LNCAP (cell line): ENCODE results near the gene MAP3K20.

Experiments used
- TF ChIP-seq, protein P1 (sequence below): fragments of 450-650 bp; IDR thresholded peaks from 2 replicates; pipeline ENCODE4 v1.5.1; 2017; ENCODE audit warnings: mild to moderate bottlenecking

Gene MAP3K20

GRCh38 chr2:173054466-173054865 is 21.2 kb upstream of the MAP3K20 start:
- TF ChIP-seq, protein P1, sequence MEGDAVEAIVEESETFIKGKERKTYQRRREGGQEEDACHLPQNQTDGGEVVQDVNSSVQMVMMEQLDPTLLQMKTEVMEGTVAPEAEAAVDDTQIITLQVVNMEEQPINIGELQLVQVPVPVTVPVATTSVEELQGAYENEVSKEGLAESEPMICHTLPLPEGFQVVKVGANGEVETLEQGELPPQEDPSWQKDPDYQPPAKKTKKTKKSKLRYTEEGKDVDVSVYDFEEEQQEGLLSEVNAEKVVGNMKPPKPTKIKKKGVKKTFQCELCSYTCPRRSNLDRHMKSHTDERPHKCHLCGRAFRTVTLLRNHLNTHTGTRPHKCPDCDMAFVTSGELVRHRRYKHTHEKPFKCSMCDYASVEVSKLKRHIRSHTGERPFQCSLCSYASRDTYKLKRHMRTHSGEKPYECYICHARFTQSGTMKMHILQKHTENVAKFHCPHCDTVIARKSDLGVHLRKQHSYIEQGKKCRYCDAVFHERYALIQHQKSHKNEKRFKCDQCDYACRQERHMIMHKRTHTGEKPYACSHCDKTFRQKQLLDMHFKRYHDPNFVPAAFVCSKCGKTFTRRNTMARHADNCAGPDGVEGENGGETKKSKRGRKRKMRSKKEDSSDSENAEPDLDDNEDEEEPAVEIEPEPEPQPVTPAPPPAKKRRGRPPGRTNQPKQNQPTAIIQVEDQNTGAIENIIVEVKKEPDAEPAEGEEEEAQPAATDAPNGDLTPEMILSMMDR = no peak

DNA sequence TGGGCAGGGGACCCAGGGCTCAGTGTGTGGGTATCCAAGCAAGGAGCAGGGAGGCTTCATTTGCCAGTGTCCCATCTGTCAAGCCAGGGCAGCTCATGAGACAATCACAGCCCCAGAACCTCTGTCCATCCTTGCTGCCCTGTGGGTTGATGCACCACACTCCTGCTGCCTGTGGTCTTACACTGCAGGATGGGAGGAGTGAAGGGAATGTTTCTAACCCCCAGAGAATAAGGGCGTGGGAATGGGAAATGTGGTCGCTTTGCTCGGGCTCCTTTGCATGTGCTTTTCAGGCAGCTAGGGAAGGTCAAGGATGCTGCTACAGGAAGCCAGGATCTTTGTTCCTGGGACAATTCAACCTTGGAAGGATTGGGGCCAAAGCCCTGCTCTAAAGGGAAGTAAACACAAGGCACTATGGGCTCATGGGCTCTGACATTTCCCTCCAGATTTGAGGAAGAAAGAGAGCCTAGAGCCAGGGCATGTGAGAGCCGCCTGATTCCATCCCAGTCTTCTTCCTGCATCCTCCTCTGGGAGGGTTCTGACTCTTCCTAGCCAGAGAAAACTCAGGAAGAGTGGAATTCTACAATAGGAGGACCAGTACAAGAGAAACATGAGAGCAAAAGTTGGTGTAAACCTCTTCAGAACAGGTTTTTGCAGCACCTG is 18.8 kb upstream of the MAP3K20 start:
- TF ChIP-seq, protein P1 = no peak

DNA sequence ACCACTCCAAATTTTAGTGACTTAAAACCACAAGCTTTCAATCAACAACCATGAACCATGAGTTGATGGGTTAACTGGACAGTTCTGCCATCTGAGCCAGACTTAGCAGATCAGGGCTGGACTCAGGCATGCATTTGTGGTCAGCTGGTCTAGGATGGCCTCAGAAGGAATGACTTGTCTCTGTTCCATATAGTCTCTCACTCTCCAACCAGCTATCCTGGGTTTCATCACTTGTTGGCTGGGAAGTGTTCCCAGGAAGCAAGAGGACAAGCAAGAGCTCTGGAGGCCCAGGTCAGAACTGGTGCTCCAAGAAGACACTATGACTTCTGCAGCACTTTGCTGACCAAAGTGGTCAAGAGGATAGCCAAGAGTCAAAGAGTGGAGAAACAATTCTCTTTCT is 17.5 kb upstream of the MAP3K20 start:
- TF ChIP-seq, protein P1 = no peak

GRCh38 chr2:173058673-173059072 is 17.0 kb upstream of the MAP3K20 start:
- TF ChIP-seq, protein P1 = no peak

- TF ChIP-seq, protein P1 = no peak
These were observed 16.4 kb upstream of the MAP3K20 start for GRCh38 chr2:173059292-173059691.

GRCh38 chr2:173059971-173060461 is 15.6 kb upstream of the MAP3K20 start:
- TF ChIP-seq, protein P1 = no peak

DNA sequence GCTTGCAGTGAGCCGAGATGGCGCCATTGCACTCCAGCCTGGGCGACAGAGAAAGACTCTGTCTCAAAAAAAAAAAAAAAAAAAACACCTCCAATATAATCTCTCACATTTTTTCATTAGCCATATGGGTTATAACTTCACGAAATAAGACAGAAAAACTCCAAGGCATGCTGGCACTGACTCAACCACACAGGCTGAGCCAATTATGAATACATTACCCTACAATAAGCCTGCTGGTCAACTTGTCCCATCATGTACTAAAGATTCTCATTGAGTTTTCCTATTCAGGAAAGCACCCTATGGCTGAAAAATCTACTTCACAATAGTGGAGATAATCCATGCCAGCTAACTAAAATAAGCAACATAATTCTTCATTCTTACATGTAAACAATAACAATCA is 12.8 kb upstream of the MAP3K20 start:
- TF ChIP-seq, protein P1 = no peak
